Nephron progenitor cell (in vitro differentiated cells): ENCODE data around the gene ARID3C.
A peak's percentile ranks its signal among the peaks of the same experiment; 100 is the strongest.

Source experiments
- DNase-seq: peaks from one replicate; pipeline ENCODE4 v3.0.0; 2021
- H3K27ac Mint-ChIP-seq: 2 replicates; pipeline ENCODE4 v1.8.0; 2021; ENCODE audit warnings: mild to moderate bottlenecking, moderate library complexity, mixed read lengths
- H3K27me3 Mint-ChIP-seq: 2 replicates; pipeline ENCODE4 v1.8.0; 2021; ENCODE audit warnings: mild to moderate bottlenecking, low read depth, mixed read lengths; ENCODE audit not compliant: poor library complexity
- H3K36me3 Mint-ChIP-seq: 2 replicates; pipeline ENCODE4 v1.8.0; 2021; ENCODE audit warnings: low read depth, mixed read lengths
- H3K4me1 Mint-ChIP-seq: 2 replicates; pipeline ENCODE4 v1.8.0; 2021; ENCODE audit warnings: mixed read lengths
- H3K4me3 Mint-ChIP-seq: 2 replicates; pipeline ENCODE4 v1.8.0; 2021; ENCODE audit warnings: mild to moderate bottlenecking, moderate library complexity, mixed read lengths
- H3K9me3 Mint-ChIP-seq: 2 replicates; pipeline ENCODE4 v1.8.0; 2021; ENCODE audit warnings: mild to moderate bottlenecking, moderate library complexity, mixed read lengths
- CTCF ChIP-seq: fragments of 200-600 bp; sonication (generic); IDR thresholded peaks from 2 replicates; pipeline ENCODE4 v1.5.0; 2021; ENCODE audit warnings: antibody characterized with exemption

ARID3C gene

GRCh38 chr9:34573599-34574325 lies 55.1 kb downstream of the ARID3C start:
- no peak for TF ChIP-seq CTCF
- H3K27ac Mint-ChIP-seq: peak overlapping the region; percentile 15
- peaks cover 94% of the 10 kb centered on the region for H3K4me1 Mint-ChIP-seq
- H3K4me3 Mint-ChIP-seq: peak overlapping the region; percentile 32
- no peaks in the 10 kb centered on the region for H3K36me3 Mint-ChIP-seq
- H3K9me3 Mint-ChIP-seq: no peaks in the 10 kb centered on the region
- peaks cover 5% of the 10 kb centered on the region for H3K27me3 Mint-ChIP-seq
- peak; percentile 37 for DNase-seq

DNA sequence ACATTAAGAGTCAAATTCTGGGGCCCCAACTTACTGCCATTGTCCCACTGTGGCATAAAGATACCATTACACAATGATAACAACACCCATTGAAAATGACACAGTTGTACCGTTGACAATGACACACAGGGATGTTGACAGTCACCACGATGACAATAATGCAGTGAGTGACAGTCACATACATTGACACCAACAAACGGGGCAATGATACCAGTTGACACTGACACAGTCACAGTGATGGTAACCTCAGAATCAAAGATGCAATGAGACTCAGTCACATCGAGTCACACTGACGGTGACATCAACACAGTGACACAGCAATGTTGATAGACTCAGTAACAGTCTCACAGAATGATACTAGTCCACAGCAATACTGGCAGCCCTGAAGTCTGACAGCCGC lies 56.2 kb downstream of the ARID3C start:
- Mint-ChIP-seq H3K36me3 (peaks cover 6% of the 10 kb centered on the region), H3K9me3 (no peaks in the 10 kb centered on the region), H3K27ac (no peak overlapping the region), H3K4me3 (no peak overlapping the region), H3K27me3 (peaks cover 5% of the 10 kb centered on the region), H3K4me1 (peaks cover 99% of the 10 kb centered on the region)
- no peak for DNase-seq
- no peak for TF ChIP-seq CTCF

GRCh38 chr9:34572092-34572491 lies 56.8 kb downstream of the ARID3C start:
- no peak for DNase-seq
- Mint-ChIP-seq H3K4me1 (peaks cover 99% of the 10 kb centered on the region), H3K27ac (no peak overlapping the region), H3K27me3 (peaks cover 5% of the 10 kb centered on the region), H3K9me3 (no peaks in the 10 kb centered on the region), H3K36me3 (peaks cover 11% of the 10 kb centered on the region), H3K4me3 (no peak overlapping the region)
- TF ChIP-seq CTCF: no peak

GRCh38 chr9:34571481-34571810 lies 57.4 kb downstream of the ARID3C start:
- no peak for DNase-seq
- Mint-ChIP-seq H3K27me3 (peaks cover 5% of the 10 kb centered on the region), H3K9me3 (no peaks in the 10 kb centered on the region), H3K4me3 (peak overlapping the region; percentile 52), H3K4me1 (peaks cover 99% of the 10 kb centered on the region), H3K27ac (peak overlapping the region; percentile 92), H3K36me3 (peaks cover 15% of the 10 kb centered on the region)
- TF ChIP-seq CTCF: no peak
